Omental fat pad (tissue), 4 donors: Measurements from ENCODE around the gene MED12L. TPM values are rescaled to one million over a fixed set of nuclear protein-coding genes. Genes with fewer than 3 reads are reported as not detected.

Source experiments
- ATAC-seq: fragments of 150-250 bp; one replicate; pipeline ENCODE4 v1.9.1; 2016; ENCODE audit warnings: mild to moderate bottlenecking, moderate library complexity; ENCODE audit not compliant: low FRiP score
- DNase-seq: peaks from one replicate; pipeline ENCODE4 v3.0.0-alpha.2; 2019; ENCODE audit warnings: low spot score
- total RNA-seq, 4 donors: library from RNA; depleted of rRNA; stranded (reverse); fragments of >200 nt; gene quantifications; one replicate each; pipeline ENCODE4 v1.1.0, GENCODE V29; 2016
- TF ChIP-seq, protein P1 (sequence below), 3 donors: fragments of 450-650 bp; IDR thresholded peaks; one replicate each; pipeline ENCODE4 v1.5.1; 2016 to 2017; ENCODE audit warnings: antibody characterized with exemption in 3 of 3, mild to moderate bottlenecking in 3 of 3, moderate library complexity in 2 of 3

Gene MED12L
- total RNA-seq, 4 donors from 2014 or later: 0.16 to 0.37 (median 0.31) TPM

GRCh38 chr3:151082880-151083838, 2.3 kb upstream of the MED12L start:
- no peak for ATAC-seq
- no peak for DNase-seq
- TF ChIP-seq, protein P1, sequence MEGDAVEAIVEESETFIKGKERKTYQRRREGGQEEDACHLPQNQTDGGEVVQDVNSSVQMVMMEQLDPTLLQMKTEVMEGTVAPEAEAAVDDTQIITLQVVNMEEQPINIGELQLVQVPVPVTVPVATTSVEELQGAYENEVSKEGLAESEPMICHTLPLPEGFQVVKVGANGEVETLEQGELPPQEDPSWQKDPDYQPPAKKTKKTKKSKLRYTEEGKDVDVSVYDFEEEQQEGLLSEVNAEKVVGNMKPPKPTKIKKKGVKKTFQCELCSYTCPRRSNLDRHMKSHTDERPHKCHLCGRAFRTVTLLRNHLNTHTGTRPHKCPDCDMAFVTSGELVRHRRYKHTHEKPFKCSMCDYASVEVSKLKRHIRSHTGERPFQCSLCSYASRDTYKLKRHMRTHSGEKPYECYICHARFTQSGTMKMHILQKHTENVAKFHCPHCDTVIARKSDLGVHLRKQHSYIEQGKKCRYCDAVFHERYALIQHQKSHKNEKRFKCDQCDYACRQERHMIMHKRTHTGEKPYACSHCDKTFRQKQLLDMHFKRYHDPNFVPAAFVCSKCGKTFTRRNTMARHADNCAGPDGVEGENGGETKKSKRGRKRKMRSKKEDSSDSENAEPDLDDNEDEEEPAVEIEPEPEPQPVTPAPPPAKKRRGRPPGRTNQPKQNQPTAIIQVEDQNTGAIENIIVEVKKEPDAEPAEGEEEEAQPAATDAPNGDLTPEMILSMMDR (IDR thresholded peaks at IDR 0.05): no peak

- TF ChIP-seq, protein P1 (IDR thresholded peaks at IDR 0.05): no peak
- no peak for DNase-seq
- ATAC-seq: no peak
Measured at GRCh38 chr3:151084893-151085226, 604 bp upstream of the MED12L start.

GRCh38 chr3:151085889-151086483, 522 bp downstream of the MED12L start:
- no peak for DNase-seq
- TF ChIP-seq, protein P1 (IDR thresholded peaks at IDR 0.05): no peak
- peak; percentile 19 for ATAC-seq

DNA sequence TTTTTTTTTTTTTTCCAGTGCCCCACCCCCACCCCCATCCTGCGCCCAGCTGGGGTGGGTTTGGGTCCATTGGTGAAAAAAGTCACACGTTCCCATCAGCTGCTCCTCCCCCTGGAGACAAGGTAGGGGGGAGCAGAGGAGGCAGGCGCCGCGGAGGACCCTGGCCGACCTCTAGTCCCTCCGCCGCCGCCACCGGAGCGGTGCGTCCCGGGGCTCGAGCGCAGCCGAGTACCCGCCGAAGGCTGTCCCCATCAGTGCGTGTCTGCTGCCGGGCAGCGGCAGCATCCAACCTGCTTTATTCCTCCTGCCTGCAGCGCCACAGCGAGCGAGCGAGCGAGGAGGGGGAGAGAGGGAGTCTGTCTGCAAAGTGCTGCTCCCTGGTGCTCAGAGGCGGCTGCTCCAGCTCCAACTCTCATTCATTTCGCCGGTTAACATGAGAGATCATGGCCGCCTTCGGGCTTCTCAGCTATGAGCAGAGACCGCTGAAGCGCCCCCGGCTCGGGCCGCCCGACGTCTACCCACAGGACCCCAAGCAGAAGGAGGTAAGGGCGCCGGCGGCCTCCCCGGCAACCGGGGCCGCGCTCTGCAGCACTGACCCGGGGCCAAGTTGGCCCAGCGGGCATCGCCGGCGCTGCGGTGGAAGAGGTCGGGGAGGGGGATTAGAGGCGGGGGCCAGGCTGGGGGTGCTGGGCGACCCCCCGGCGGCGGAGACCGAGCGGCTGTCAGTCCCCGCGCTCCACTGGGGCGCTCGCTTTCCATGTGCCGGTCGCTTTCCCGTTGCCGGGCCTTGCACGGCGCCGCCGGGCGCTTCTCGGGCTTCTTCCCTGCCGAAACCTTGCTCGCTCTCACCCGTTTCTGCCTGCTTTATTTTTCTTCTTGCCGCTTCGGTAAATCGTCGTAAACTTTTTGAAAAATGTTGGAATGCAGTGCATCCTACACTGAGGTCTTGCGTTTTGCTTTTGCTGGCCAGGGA, 1.3 kb downstream of the MED12L start:
- TF ChIP-seq, protein P1 (IDR thresholded peaks at IDR 0.05): no peak
- ATAC-seq: peak; percentile 72

GRCh38 chr3:151087648-151088047, 2.2 kb downstream of the MED12L start:
- ATAC-seq (no peak), DNase-seq (no peak)

More for the DNA sequence above, 1.3 kb downstream of the MED12L start:
- DNase-seq: no peak

More at GRCh38 chr3:151087648-151088047, 2.2 kb downstream of the MED12L start:
- TF ChIP-seq, protein P1 (IDR thresholded peaks at IDR 0.05): no peak
